A673 (cell line): ENCODE measurements around the gene C17orf50.

ENCODE experiments used
- EZH2 ChIP-seq: fragments of 200-600 bp; sonication (generic); IDR thresholded peaks from 2 replicates; pipeline ENCODE4 v1.6.1; 2017; ENCODE audit warnings: borderline replicate concordance, low read depth, mild to moderate bottlenecking, mixed read lengths, antibody characterized with exemption, low read length; ENCODE audit not compliant: poor library complexity, severe bottlenecking
- TF ChIP-seq, protein P1 (sequence below): fragments of 300-800, 200-600 bp; sonication (generic); conservative IDR thresholded peaks from 2 replicates; pipeline ENCODE4 v1.5.1; 2017; ENCODE audit warnings: low read depth, mild to moderate bottlenecking, antibody characterized with exemption, low read length, moderate library complexity, mixed read lengths

DNA sequence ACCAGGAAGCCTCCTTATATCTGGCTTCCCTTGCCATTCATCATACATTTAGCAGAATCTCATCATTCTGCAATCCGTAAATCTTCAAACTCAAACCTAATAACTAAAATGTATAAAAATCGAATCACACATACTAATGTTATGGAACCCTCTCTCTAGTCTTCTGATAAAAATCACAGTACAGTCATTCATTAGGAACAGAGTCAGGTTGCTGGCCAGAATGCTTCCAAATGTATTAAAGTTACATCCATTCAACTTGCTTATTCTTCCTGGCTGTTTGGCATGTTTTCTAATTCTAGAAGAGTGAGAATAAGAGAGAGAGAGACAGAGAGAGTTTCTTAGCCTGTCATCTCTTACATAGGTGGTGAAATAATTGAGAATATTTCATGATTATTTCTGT is 45.7 kb upstream of the C17orf50 start:
- TF ChIP-seq, protein P1, sequence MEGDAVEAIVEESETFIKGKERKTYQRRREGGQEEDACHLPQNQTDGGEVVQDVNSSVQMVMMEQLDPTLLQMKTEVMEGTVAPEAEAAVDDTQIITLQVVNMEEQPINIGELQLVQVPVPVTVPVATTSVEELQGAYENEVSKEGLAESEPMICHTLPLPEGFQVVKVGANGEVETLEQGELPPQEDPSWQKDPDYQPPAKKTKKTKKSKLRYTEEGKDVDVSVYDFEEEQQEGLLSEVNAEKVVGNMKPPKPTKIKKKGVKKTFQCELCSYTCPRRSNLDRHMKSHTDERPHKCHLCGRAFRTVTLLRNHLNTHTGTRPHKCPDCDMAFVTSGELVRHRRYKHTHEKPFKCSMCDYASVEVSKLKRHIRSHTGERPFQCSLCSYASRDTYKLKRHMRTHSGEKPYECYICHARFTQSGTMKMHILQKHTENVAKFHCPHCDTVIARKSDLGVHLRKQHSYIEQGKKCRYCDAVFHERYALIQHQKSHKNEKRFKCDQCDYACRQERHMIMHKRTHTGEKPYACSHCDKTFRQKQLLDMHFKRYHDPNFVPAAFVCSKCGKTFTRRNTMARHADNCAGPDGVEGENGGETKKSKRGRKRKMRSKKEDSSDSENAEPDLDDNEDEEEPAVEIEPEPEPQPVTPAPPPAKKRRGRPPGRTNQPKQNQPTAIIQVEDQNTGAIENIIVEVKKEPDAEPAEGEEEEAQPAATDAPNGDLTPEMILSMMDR = no peak
- TF ChIP-seq EZH2 = no peak
